ENCODE results near the gene COL3A1.

COL3A1 gene

DNA sequence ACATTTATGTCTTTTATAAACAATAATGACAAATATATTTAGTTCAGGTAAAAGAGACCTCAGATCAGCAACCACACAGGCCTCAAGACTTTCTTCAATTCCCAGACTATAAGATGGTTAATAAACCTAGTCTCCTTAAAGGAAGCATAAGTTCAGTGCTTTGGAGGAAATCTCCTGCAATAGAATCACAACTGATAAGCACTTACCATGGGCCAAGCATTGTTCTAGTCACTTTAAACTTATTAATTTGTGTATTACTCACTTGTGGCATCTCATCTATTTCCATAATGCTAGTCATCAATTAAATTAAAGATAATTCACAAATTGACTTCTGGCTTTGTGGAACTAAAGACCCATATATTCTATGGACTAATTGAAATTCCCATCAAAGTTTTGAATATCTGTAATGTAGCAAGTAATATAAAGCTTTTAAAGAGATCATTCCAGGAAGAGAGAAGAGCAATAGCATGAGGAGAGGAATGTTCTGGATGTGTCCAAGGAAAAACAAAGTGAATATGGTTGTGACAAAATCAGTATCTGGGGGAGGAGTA is 42.2 kb downstream of the COL3A1 start:
- no peak for DNase-seq (ENCODE audit: low read depth)

DNA sequence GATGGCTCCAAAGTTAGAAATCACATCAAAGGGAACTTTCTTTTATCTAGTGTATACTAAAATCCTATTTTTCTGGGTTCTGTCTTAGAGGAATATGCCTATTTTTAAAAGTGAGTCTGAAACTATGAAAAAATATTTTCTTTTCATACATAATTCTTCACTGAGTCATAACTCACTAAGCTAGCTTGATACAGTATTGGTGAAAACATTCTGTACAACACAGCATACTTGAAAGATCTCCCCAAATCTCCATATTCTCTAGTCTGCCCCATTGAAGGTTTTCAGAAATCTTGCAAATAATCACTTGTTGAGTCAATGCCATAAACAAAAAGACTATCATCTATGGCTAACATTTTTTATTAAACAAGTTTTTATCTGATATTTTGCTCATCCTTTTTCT is 44.5 kb downstream of the COL3A1 start:
- DNase-seq (ENCODE audit: low read depth) = no peak

DNA sequence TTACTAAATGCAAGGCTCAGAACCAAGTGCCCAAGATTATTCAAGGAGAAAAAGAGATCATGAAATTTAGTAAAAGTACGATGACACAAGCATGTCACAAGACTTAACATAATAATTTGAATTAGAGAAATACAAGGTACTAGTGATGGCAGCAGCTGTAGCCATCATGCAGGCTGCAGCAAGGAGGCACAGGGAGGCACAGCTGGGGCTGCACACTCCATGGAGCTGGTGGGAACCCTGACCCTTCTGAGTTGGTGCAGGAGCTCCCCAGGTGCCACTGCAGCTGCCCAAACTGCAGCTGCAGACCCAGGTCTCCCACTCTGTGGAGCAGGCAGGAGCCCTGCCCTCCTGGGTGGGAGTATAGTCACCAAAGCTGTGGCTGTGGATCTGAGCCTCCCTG is 46.0 kb downstream of the COL3A1 start:
- DNase-seq (ENCODE audit: low read depth) = no peak

DNA sequence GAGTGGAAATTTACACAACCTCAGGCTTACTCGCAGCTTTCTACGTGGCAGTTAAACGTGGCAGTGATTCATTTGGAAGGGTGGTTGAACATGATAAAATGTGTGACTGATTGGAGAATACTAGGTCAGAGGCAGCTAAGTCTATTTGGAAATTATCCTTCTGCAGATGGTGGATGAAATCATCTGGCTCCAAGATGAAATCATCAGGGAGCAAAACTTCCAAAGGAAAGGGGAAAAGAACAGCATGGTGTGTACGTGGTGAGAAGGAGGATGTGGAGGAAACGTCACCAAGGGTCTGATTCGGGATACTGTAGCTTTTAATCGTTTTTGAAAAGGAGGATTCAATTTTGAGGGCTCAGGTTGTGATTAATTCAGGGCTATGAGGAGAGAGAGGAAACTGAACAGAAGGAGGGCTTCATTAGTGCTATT is 47.9 kb downstream of the COL3A1 start:
- no peak for DNase-seq (ENCODE audit: low read depth)

DNA sequence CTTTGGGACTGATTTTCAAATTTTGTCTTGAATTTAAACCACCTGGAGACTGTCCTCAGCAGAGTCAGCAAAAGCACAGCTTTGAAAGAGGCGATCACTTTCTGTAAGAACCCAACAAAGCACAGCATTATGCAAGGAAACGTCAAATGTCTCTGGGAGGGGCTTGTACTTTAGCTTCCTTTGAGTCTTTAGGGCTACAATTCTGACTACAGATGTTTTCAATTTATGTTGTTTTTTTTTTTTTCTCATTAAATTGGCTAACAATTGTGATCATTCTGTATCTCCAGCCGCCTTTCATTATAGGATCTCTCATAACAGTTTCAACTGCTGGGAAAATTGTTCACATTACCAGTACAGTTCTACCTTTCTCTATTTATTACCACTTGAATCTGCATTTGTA is 48.3 kb downstream of the COL3A1 start:
- DNase-seq (ENCODE audit: low read depth) = no peak

DNA sequence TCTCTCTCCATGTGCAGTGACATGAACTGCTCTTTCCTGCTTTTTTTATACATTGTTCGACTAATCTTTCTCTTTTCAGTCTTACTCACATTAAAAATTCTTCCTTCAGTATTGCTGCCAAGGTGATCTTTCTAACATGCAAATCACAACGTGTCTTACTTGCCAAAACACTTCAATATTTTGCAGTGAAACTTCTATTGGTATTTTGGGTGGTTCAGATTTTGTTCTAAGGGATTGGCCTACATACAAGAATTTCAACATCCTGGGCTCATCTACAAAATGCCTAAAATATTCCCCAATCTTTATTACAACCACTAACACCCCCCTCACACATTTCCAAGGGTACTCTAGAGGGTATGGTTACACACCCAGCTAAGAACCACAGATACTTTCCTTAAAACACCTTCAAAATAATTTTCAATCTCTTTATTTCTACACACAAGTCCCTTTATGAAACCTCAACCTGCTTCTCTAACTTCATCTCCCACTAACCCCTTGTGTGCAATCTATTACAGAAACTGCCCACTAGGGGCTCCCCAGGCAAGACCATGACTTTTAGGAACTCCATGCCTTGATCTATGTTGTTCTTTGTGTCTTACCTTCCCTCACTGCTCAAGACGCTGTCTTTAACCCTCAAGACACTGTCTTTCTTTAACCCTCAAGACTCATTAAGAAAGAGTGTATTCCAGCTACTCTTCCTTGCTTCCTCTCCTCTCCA is 50.9 kb downstream of the COL3A1 start:
- DNase-seq (ENCODE audit: low read depth) = no peak

DNA sequence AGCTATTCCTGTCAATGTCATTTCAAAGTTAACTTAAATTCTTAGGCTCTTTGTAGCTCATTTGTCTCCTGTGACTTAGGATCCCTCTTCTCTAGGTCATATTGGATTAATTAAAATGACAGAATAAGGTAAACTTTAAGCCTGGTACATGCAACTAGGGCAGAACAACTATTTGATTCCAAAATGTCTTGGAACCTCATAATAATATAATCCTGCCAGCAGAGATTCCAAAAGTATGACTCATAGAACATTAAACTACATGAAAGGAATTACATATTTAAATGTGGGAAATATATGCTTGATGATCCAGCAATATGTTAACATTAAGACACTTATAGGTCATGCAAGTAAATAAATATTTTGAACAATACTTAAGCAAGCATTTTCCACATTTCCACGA is 63.3 kb downstream of the COL3A1 start:
- no peak for DNase-seq (ENCODE audit: low read depth)

DNA sequence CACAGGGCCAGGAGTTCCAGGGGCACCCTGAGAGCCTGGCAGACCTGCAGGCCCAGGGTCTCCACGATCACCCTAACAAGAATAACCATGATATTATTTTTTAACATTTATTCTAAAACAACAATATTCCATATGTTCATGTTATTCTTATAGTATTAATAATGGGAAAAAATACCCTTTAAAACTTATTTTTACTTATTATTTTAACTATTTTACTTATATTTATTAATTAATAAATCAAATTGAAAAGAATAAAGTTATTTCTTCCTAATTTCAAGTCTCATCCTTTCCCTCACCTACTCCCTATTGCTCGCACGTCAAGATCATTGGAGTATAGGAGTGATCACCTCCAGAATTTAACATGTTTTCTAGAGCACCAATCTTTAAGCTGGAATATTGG is 71.7 kb downstream of the COL3A1 start:
- DNase-seq (ENCODE audit: low read depth) = no peak

DNA sequence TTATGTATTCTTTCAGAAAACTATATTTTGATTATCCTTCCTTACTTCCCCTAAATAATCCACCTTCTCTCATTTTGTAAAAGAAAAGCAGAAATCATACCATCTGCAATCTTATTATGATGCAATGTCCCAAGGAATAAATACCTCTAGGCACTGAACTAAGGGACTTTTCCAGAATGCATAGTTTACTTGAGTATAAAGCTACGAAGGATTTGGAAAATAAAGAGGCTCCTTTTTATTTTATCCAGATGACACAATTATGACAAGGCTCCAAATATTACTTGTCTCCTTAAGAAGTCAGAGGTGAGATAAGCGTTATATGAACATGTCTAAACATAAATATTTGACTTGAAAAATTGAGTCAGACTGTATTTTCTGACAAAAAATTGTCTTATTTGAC is 72.1 kb downstream of the COL3A1 start:
- no peak for DNase-seq (ENCODE audit: low read depth)

DNA sequence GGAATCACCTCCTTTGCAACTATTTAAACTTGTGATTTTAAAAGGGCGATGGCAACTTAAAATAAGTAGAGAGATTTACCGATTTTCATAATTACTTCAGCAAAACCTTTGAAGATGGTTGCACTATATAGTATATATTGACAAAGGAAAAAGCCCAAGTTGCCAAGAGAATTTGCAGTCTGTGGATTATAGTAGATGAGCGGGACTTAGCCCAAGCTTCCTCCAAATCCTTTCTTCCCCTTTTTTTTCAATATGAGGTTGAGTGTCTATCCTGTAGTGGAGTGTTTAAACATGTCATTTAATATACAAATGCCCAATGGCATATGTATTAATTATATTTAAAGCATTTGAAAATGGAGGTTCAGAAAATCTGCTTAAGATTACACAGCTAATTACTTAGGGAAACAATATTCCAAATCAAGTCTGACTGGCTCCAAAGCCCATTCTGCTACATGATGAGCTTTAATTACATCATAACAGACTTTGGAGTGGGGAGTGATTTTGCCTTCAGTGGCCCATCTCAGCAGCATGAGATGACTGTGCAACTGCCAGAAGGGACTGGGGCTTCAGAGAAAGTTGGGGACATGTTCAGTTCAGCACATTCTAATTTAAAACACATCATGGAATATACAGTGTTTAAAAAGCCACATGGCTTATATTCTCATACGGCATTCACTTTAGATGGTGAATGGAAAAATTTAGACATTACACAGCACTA is 73.2 kb downstream of the COL3A1 start:
- no peak for DNase-seq (ENCODE audit: low read depth)

DNA sequence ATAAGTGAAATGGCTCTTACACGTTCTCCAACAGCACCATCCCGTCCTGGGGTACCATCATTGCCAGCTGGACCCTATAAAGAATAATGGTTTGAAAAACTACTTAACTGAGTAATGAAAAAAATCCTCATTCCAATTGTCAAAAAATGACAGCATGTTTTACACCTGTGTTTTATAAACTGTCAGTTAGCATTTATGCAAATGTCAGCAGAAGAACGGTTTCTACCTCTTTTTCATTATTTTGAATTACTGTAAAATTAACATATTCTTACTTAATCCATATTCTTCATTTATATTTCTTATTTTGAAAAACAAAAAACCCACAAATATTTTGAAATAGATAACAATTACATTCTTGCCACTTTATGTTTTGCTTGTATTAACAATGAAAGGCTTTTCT is 74.0 kb downstream of the COL3A1 start:
- no peak for DNase-seq (ENCODE audit: low read depth)

DNA sequence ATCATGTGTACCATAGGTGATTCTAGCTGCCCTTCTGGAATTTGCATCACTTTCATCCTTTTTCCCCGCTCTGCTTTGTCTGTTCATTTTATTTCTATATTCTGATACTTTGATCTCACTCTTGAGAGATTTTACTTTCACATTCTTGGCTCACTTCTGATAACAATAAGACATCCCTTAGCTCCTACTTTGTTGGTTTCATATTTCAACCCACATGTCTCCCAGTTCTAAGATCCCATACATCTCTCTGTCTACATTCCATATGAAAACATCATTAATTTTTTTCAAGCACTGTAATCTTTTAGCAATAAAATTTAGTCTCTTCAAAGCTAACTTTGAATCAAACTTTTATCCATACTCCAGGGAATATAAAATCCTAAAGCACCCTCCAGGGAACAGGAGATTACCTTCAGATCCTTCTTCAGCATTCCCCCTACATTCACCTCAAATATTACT is 75.6 kb downstream of the COL3A1 start:
- no peak for DNase-seq (ENCODE audit: low read depth)

DNA sequence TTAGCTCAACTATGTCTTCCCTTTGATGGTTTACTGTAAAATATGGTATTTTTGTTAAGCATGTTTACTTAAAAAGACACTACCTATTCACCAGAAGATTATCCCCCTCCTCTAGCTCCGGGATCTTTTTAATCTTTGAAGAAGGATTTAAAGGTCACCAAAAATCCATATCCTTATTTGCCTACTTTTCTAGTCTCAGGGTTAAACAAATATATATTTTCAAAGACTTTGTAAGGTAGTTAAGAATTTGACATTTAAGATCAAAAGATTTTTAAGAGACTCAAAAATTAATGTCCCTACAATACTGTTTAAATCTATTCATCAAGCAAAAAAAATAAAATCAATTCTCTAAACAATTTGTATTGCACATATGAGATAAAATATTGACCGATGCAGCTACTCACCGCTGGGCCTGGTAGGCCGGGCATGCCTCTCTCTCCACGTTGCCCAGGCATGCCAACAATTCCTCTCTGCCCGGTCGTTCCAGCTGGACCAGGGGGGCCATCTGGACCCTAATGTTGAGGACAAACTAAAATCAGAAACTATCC is 76.1 kb downstream of the COL3A1 start:
- DNase-seq (ENCODE audit: low read depth) = no peak

DNA sequence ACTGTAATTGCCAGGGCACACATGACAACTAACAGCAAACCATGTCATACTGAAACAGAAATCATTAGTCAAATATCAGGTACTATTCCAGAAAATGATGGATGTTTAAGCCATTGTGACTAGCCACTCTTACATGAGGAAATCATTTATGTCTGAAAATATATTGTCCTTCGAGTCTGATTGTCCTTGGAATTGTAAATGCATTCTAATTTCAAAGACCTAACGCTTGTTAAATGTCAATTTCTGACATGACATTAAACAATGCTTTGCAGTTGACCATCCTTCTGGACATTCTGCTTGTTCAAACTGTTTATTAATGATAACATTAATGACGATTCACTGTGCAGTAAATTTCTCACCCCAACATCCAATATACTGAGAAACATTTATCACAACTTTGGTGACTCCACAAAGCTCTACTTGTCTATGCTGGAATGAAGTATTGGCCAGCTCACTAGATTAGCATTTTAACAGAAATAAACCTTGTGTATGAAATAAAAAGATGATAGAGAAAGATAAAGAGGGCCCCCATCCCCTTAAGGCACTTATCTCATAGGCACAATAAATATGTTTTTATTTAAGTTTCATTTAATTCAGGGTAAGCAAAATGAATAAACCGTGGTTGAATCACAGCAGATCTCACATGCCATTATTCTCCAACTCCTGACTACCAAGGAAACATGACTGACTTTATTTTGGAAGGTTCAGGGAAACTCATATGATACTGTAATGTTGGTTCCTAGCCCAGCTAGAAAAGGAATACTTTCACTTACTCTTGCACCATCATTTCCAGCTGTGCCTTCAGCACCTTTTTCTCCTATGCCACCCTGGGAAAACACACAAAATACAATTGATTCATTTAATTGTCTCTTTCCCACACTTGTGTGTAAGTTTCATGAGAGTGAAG is 82.3 kb downstream of the COL3A1 start:
- DNase-seq (ENCODE audit: low read depth) = no peak

DNA sequence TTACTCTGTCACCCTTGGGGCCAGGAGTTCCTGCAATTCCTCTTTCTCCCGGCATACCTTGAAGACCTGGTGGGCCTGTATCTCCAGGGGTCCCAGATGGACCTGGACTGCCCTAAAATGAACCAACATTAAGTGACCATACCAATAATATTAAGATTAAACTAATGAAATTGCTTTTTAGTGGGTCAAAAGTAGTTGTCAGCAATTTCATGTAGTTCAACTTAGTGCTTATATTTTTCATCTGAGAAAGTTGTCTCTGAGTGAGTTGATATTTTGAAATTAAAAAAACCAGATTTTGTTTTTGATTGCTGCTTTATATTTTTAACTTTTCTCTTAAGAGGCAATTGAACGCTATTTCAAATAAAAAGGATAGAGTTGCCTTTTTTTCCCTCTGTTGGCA is 83.1 kb downstream of the COL3A1 start:
- DNase-seq (ENCODE audit: low read depth) = no peak

DNA sequence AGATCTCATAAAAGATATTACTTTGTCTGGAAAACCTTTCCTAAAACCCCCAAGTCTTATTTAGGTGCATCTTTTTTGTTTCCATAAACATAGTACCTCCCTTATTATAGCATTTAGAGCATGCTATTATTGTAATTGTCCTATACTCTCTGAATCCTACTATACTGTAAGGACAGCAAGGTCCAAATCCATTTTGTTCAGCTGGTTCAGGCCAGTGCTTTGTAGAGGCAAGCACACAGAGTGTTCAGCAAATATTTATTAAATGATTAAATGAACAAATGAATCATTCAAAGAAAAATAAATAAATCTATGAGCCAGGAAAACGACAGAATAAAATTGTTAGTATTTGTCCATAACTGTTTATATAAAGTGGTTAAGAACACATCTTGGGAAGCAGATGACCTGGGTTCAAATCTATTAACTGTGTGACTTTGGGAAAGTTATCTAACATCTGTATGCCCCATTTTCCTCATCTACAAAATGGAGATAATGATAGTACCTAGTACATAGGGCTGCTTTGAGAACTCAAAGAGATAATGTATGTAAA is 86.0 kb downstream of the COL3A1 start:
- DNase-seq (ENCODE audit: low read depth) = no peak
